Esophagus muscularis mucosa (tissue), 4 donors: Measurements from ENCODE around the gene PLEKHS1. TPM values are rescaled to one million over a fixed set of nuclear protein-coding genes. Genes with fewer than 3 reads are reported as not detected.
"Not testable (repeated sequence)": the region's sequence is repeated elsewhere in the genome, so short reads cannot be mapped to it uniquely, and the experiment has no call there.

Source experiments
- DNase-seq: peaks from one replicate; pipeline ENCODE4 v3.0.0-alpha.2; 2017; ENCODE audit errors: extremely low spot score
- H3K27ac ChIP-seq, 4 donors: fragments of 200-600 bp; sonication (generic); replicated peaks in 1 of 4; 1 replicate in 3 of 4; 2 replicates in 1 of 4; pipeline ENCODE4 v1.5.1; 2016 to 2019; ENCODE audit warnings: mild to moderate bottlenecking in 1 of 4
- H3K27me3 ChIP-seq, 4 donors: fragments of 200-600 bp; sonication (generic); one replicate each; pipeline versions ENCODE4 v1.5.1 to v1.6.0; 2016 to 2019
- H3K36me3 ChIP-seq, 4 donors: fragments of 200-600 bp; sonication (generic); one replicate each; pipeline ENCODE4 v1.5.1; 2016 to 2019
- H3K4me1 ChIP-seq, 4 donors: fragments of 200-600 bp; sonication (generic); one replicate each; pipeline ENCODE4 v1.5.1; 2016 to 2019
- H3K4me3 ChIP-seq, 4 donors: fragments of 200-600 bp; sonication (generic); 1 replicate in 2 of 4; 2 replicates in 2 of 4; pipeline ENCODE4 v1.5.1; 2016 to 2019; ENCODE audit warnings: mild to moderate bottlenecking in 4 of 4, moderate library complexity in 1 of 4
- H3K9me3 ChIP-seq, 4 donors: fragments of 200-600 bp; sonication (generic); 1 replicate in 3 of 4; 2 replicates in 1 of 4; pipeline ENCODE4 v1.5.1; 2016 to 2019
- CTCF ChIP-seq, 3 experiments: fragments of 200-600 bp in 2 of 3; fragments of 450-650 bp in 1 of 3; sonication (generic) in 2 of 3; IDR thresholded peaks; one replicate each; pipeline ENCODE4 v1.5.1; 2017 to 2019; ENCODE audit warnings: antibody characterized with exemption in 3 of 3, mild to moderate bottlenecking in 2 of 3, moderate library complexity in 1 of 3
- EP300 ChIP-seq: sonication (generic); formaldehyde crosslinking; IDR thresholded peaks from one replicate; pipeline ENCODE4 v1.6.1; 2017; ENCODE audit warnings: antibody characterized with exemption
- POLR2A ChIP-seq: fragments of 450-650 bp; IDR thresholded peaks from one replicate; pipeline ENCODE4 v1.6.1; 2017; ENCODE audit warnings: antibody characterized with exemption, moderate library complexity, mild to moderate bottlenecking, low read depth
- POLR2AphosphoS5 ChIP-seq, 2 donors: sonication (generic); formaldehyde crosslinking; IDR thresholded peaks; one replicate each; pipeline ENCODE4 v1.6.1; 2017; ENCODE audit warnings: antibody characterized with exemption in 2 of 2
- WGBS: methylation state at CpG from one replicate; pipeline ENCODE4 v1.1.5; 2018; 5-methylcytosine and 5-hydroxymethylcytosine counted together
- intact Hi-C: fragments of 100-400 bp; cut with DNase I; formaldehyde crosslinking; loops from one replicate; pipeline ENCODE4 v1.15.1; 2023
- total RNA-seq, 4 donors: library from RNA; depleted of rRNA; stranded (reverse); fragments of >200 nt; gene quantifications; one replicate each; pipeline versions ENCODE4 v1.1.0 to v1.2.1, GENCODE V29; 2016

PLEKHS1 gene
- total RNA-seq, 4 donors from 2014 or later: not detected

GRCh38 chr10:113802997-113803396 lies 51.5 kb downstream of the PLEKHS1 start:
- intact Hi-C loops: loop anchor here (5.0 kb wide), 1 partner anchor 54 kb away; no protein-coding TSS in a partner anchor
- no peak for TF ChIP-seq CTCF (IDR thresholded peaks at IDR 0.05)
- TF ChIP-seq EP300: no peak
- no peak for TF ChIP-seq POLR2AphosphoS5 (IDR thresholded peaks at IDR 0.05)

GRCh38 chr10:113806503-113806902 lies 55.0 kb downstream of the PLEKHS1 start:
- peaks cover 0 to 25% (median 21%) of the 10 kb centered on the region in 4 donors for H3K4me1 ChIP-seq

More at GRCh38 chr10:113802997-113803396, 51.5 kb downstream of the PLEKHS1 start:
- H3K27ac ChIP-seq: peak overlapping the region in 3 of 4 donors; percentile 20 to 38 (median 25)
- no peak overlapping the region for H3K4me3 ChIP-seq
- DNase-seq: no peak
- WGBS: 73% methylated on average over 4 of the region's 4 CpGs
- H3K27me3 ChIP-seq: no peaks in the 10 kb centered on the region
- no peaks in the 10 kb centered on the region for H3K9me3 ChIP-seq
- H3K4me1 ChIP-seq: peaks cover 0 to 31% (median 25%) of the 10 kb centered on the region in 4 donors
- no peaks in the 10 kb centered on the region for H3K36me3 ChIP-seq

GRCh38 chr10:113808168-113808567 lies 56.7 kb downstream of the PLEKHS1 start:
- no peaks in the 10 kb centered on the region for H3K27me3 ChIP-seq
- DNase-seq: no peak
- H3K4me1 ChIP-seq: peaks cover 0 to 8% (median 5%) of the 10 kb centered on the region in 4 donors
- no peak for TF ChIP-seq CTCF (IDR thresholded peaks at IDR 0.05)
- no peak for TF ChIP-seq EP300
- TF ChIP-seq POLR2AphosphoS5 (IDR thresholded peaks at IDR 0.05): no peak
- TF ChIP-seq POLR2A: no peak
- 80% methylated on average over 3 of the region's 3 CpGs for WGBS
- H3K27ac ChIP-seq: no peak overlapping the region
- intact Hi-C loops: no loop called here
- no peaks in the 10 kb centered on the region for H3K36me3 ChIP-seq
- no peak overlapping the region for H3K4me3 ChIP-seq
- no peaks in the 10 kb centered on the region for H3K9me3 ChIP-seq

More at GRCh38 chr10:113806503-113806902, 55.0 kb downstream of the PLEKHS1 start:
- H3K27ac ChIP-seq: no peak overlapping the region
- intact Hi-C loops: no loop called here
- DNase-seq: no peak
- no peaks in the 10 kb centered on the region for H3K9me3 ChIP-seq
- TF ChIP-seq EP300 (no peak), POLR2A (no peak), POLR2AphosphoS5 (IDR thresholded peaks at IDR 0.05) (no peak), CTCF (IDR thresholded peaks at IDR 0.05) (no peak)
- 91% methylated on average over 4 of the region's 4 CpGs for WGBS
- no peaks in the 10 kb centered on the region for H3K27me3 ChIP-seq
- H3K4me3 ChIP-seq: no peak overlapping the region
- no peaks in the 10 kb centered on the region for H3K36me3 ChIP-seq

GRCh38 chr10:113814700-113815099 lies 63.2 kb downstream of the PLEKHS1 start:
- H3K9me3 ChIP-seq, H3K36me3 ChIP-seq, H3K27me3 ChIP-seq, intact Hi-C loops, DNase-seq, H3K4me3 ChIP-seq, H3K4me1 ChIP-seq, H3K27ac ChIP-seq: not testable (repeated sequence)
- 93% methylated on average over 1 of the region's 1 CpG for WGBS

- Histone ChIP-seq H3K27ac (no peak overlapping the region), H3K27me3 (no peaks in the 10 kb centered on the region), H3K36me3 (no peaks in the 10 kb centered on the region), H3K4me3 (no peak overlapping the region), H3K4me1 (no peaks in the 10 kb centered on the region), H3K9me3 (no peaks in the 10 kb centered on the region)
- intact Hi-C loops: no loop called here
- WGBS: 85% methylated on average over 4 of the region's 4 CpGs
- no peak for DNase-seq
- TF ChIP-seq POLR2AphosphoS5 (IDR thresholded peaks at IDR 0.05) (no peak), CTCF (IDR thresholded peaks at IDR 0.05) (no peak), EP300 (no peak), POLR2A (no peak)
Observed at GRCh38 chr10:113819989-113820388, 68.5 kb downstream of the PLEKHS1 start.
